GM12878 (cell line): ENCODE results near the gene ATG13. TPM values are rescaled to one million over a fixed set of nuclear protein-coding genes. Genes with fewer than 3 reads are reported as not detected.

Source experiments
- ATAC-seq: fragments of 200-7000 bp; cut with Tn5 transposase; 3 replicates; pipeline ENCODE4 v1.9.1; 2020; ENCODE audit warnings: mild to moderate bottlenecking, moderate library complexity
- BruUV-seq: library from RNA; stranded (reverse); fragments of 400-500 nt; replicated peaks from 2 replicates; lab custom pipeline; 2021; lab: Mats Ljungman, UMichigan
- CTCF ChIA-PET: fragments of 300-600 bp; sonication (Branson Sonifier 250); formaldehyde crosslinking; extraction: SDS; loops from one replicate; lab custom pipeline; 2021; ENCODE audit warnings: inconsistent platforms; lab: Yijun Ruan, JAX
- POLR2A ChIA-PET: fragments of 350-600 bp; formaldehyde crosslinking; extraction: SDS; loops from one replicate; lab custom pipeline; 2021; ENCODE audit warnings: inconsistent platforms; lab: Charles Lee
- RAD21 ChIA-PET: fragments of 300-600 bp; sonication (Branson Sonifier 250); formaldehyde crosslinking; loops from one replicate; lab custom pipeline; 2023; ENCODE audit warnings: antibody characterized with exemption; ENCODE audit not compliant: unreplicated experiment; lab: Charles Lee
- SMC1A ChIA-PET: fragments of 300-600 bp; sonication (Branson Sonifier 250); formaldehyde crosslinking; loops from one replicate; lab custom pipeline; 2023; ENCODE audit not compliant: unreplicated experiment, uncharacterized antibody; lab: Charles Lee
- DNase-seq: peaks from one replicate; pipeline ENCODE4 v3.0.0-alpha.2; 2011; ENCODE audit warnings: low read depth, low spot score
- FAIRE-seq: peaks from 3 replicates; lab custom pipeline; 2011; peaks lifted over from hg19 to GRCh38; lab: Jason Lieb, UNC
- H2AFZ ChIP-seq: 2 replicates; pipeline ENCODE4 v1.6.0; 2011; ENCODE audit warnings: low read depth, low read length, control low read depth; ENCODE audit not compliant: control insufficient read depth
- H3K27ac ChIP-seq: 2 replicates; pipeline ENCODE4 v1.5.1; 2011; ENCODE audit warnings: control low read depth; ENCODE audit not compliant: control insufficient read depth, insufficient read depth
- H3K27me3 ChIP-seq, 2 experiments: replicated peaks in 1 of 2; 2 replicates each; pipeline versions ENCODE4 v1.6.0 to v1.6.1; 2011; ENCODE audit warnings: low read length in 1 of 2; ENCODE audit not compliant: control insufficient read depth in 2 of 2, insufficient read depth in 2 of 2
- H3K36me3 ChIP-seq, 2 experiments: 2 replicates each; pipeline ENCODE4 v1.5.1; 2011; ENCODE audit warnings: low read length in 1 of 2; ENCODE audit not compliant: control insufficient read depth in 2 of 2, insufficient read depth in 2 of 2
- H3K4me1 ChIP-seq: 2 replicates; pipeline ENCODE4 v1.6.1; 2011; ENCODE audit warnings: mild to moderate bottlenecking, low read length, moderate library complexity, mixed read lengths; ENCODE audit not compliant: control insufficient read depth, insufficient read depth
- H3K4me2 ChIP-seq: 2 replicates; pipeline ENCODE4 v1.6.0; 2011; ENCODE audit warnings: control low read depth; ENCODE audit not compliant: control insufficient read depth, insufficient read depth
- H3K4me3 ChIP-seq: fragments of 200-600 bp; sonication (generic); 2 replicates; pipeline ENCODE4 v1.5.1; 2016
- H3K79me2 ChIP-seq: 2 replicates; pipeline ENCODE4 v1.6.0; 2011; ENCODE audit warnings: low read length; ENCODE audit not compliant: control insufficient read depth, insufficient read depth
- H3K9ac ChIP-seq: 2 replicates; pipeline ENCODE4 v1.8.0; 2011; ENCODE audit warnings: low read length, control low read depth, mixed read lengths; ENCODE audit not compliant: control insufficient read depth, insufficient read depth
- H3K9me3 ChIP-seq: replicated peaks from 3 replicates; pipeline ENCODE4 v1.5.1; 2011; ENCODE audit warnings: mild to moderate bottlenecking, low read length; ENCODE audit not compliant: control insufficient read depth, insufficient read depth
- H4K20me1 ChIP-seq: 2 replicates; pipeline ENCODE4 v1.6.0; 2011; ENCODE audit not compliant: control insufficient read depth, insufficient read depth
- BCL11A ChIP-seq: IDR thresholded peaks from 2 replicates; pipeline ENCODE4 v1.6.1; 2011; ENCODE audit warnings: low read depth, low read length
- CHD1 ChIP-seq: IDR thresholded peaks from 2 replicates; pipeline ENCODE4 v1.6.1; 2012; ENCODE audit warnings: low read depth, low read length, improper control_type of control experiment
- EED ChIP-seq: sonication (generic); IDR thresholded peaks from 2 replicates; pipeline ENCODE4 v1.6.1; 2016; ENCODE audit warnings: antibody characterized with exemption, low read depth
- NR2C1 ChIP-seq: fragments of 450-650 bp; IDR thresholded peaks from 2 replicates; pipeline ENCODE4 v1.6.1; 2017; ENCODE audit warnings: antibody characterized with exemption, mild to moderate bottlenecking, moderate library complexity
- PRDM15 ChIP-seq: fragments of 450-650 bp; formaldehyde crosslinking; IDR thresholded peaks from 2 replicates; pipeline ENCODE4 v1.4.0; 2020; ENCODE audit warnings: mild to moderate bottlenecking, moderate library complexity
- RAD21 ChIP-seq: IDR thresholded peaks from 2 replicates; pipeline ENCODE4 v1.6.1; 2011; ENCODE audit warnings: mild to moderate bottlenecking, low read depth, low read length, moderate library complexity; ENCODE audit not compliant: insufficient read depth
- RUNX3 ChIP-seq: IDR thresholded peaks from 2 replicates; pipeline ENCODE4 v1.6.1; 2012; ENCODE audit warnings: low read length, inconsistent platforms
- SIN3A ChIP-seq: IDR thresholded peaks from 2 replicates; pipeline ENCODE4 v1.6.1; 2012; ENCODE audit warnings: low read depth, low read length, improper control_type of control experiment
- WGBS: methylation state at CpG from one replicate; pipeline ENCODE4 v1.1.6; 2016; ENCODE audit warnings: low lambda C conversion rate; ENCODE audit not compliant: insufficient replicate concordance, insufficient coverage; ENCODE audit errors: missing lambda C conversion rate; 5-methylcytosine and 5-hydroxymethylcytosine counted together
- in situ Hi-C: fragments of 300-500 bp; cut with MboI; formaldehyde crosslinking; loops from 9 replicates; pipeline ENCODE4 v1.14.3; 2018; ENCODE audit warnings: mixed read lengths
- intact Hi-C: fragments of 100-400 bp; cut with micrococcal nuclease; formaldehyde crosslinking; loops from one replicate; pipeline ENCODE4 v1.14.2; 2022; ENCODE audit not compliant: unreplicated experiment
- polyA plus RNA-seq, 11 experiments: library from polyadenylated mRNA; depleted of rRNA in 4 of 11; unstranded in 6 of 11; stranded (reverse) in 5 of 11; fragments of >200 nt; fragmentation: Nextera tagmentation in 4 of 11; fragmentation: Illumina TruSeq in 1 of 11; extraction: Ambion mirVana in 4 of 11; extraction: Trizol in 1 of 11; gene quantifications; 1 replicate in 1 of 11; 2 replicates in 10 of 11; pipeline versions ENCODE4 v1.2.1 to v1.2.3, GENCODE V29; 2011 to 2016; ENCODE audit warnings: inconsistent platforms in 2 of 11, missing spikeins in 2 of 11, low read depth in 1 of 11
- total RNA-seq, 4 experiments: library from RNA; depleted of rRNA in 3 of 4; stranded (reverse); fragments of >200 nt in 3 of 4; fragmentation: Illumina TruSeq in 1 of 4; extraction: Trizol in 1 of 4; gene quantifications; 2 replicates each; pipeline versions ENCODE4 v1.2.1 to v1.2.3, GENCODE V29; 2013 to 2021
- TF ChIP-seq, protein P1 (sequence below): fragments of 450-650 bp; IDR thresholded peaks from 2 replicates; pipeline ENCODE4 v1.6.1; 2017; ENCODE audit warnings: mild to moderate bottlenecking, moderate library complexity

Gene ATG13
- total and polyA plus RNA-seq, 10 of the 15 experiments (the other 5 are each of a cell fraction or from before 2014, with no cell fraction given) = 10.9 to 61.6 (median 50.9) TPM

DNA sequence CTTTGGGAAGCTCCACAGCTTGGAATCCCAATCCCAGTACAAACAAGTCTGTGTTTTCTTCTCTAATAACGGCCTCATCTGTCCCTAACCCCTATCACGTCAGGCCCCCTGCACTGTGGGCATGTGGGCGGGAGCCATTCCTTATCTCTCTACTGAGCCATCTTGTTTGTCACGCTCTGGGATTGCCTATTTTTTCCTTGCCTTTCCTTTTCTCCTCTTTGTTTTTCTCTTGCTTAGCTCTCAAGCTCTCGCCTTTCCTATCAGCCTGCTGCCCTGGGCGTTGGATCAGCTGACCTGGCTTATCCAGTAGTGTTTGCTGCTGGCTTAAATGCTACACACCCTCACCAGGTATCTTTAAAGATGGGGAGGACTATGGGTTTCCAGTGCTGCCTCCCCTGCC, 47.3 kb downstream of the ATG13 start:
- H3K9me3 ChIP-seq = no peaks in the 10 kb centered on the region
- FAIRE-seq (no peak), ATAC-seq (no peak), DNase-seq (no peak)
- H3K4me2 ChIP-seq = no peak overlapping the region
- 74% methylated on average over 6 of the region's 6 CpGs for whole genome bisulfite sequencing
- intact Hi-C loops (no loop called here), in situ Hi-C loops (no loop called here)
- H3K36me3 ChIP-seq = peaks cover 11 to 30% of the 10 kb centered on the region in 2 experiments
- no peak overlapping the region for H3K27ac ChIP-seq
- ChIA-PET CTCF (no interaction called here), POLR2A (no interaction called here), SMC1A (no interaction called here), RAD21 (no interaction called here)
- no peaks in the 10 kb centered on the region for H3K4me1 ChIP-seq
- H2AFZ ChIP-seq = no peak overlapping the region
- TF ChIP-seq, protein P1, sequence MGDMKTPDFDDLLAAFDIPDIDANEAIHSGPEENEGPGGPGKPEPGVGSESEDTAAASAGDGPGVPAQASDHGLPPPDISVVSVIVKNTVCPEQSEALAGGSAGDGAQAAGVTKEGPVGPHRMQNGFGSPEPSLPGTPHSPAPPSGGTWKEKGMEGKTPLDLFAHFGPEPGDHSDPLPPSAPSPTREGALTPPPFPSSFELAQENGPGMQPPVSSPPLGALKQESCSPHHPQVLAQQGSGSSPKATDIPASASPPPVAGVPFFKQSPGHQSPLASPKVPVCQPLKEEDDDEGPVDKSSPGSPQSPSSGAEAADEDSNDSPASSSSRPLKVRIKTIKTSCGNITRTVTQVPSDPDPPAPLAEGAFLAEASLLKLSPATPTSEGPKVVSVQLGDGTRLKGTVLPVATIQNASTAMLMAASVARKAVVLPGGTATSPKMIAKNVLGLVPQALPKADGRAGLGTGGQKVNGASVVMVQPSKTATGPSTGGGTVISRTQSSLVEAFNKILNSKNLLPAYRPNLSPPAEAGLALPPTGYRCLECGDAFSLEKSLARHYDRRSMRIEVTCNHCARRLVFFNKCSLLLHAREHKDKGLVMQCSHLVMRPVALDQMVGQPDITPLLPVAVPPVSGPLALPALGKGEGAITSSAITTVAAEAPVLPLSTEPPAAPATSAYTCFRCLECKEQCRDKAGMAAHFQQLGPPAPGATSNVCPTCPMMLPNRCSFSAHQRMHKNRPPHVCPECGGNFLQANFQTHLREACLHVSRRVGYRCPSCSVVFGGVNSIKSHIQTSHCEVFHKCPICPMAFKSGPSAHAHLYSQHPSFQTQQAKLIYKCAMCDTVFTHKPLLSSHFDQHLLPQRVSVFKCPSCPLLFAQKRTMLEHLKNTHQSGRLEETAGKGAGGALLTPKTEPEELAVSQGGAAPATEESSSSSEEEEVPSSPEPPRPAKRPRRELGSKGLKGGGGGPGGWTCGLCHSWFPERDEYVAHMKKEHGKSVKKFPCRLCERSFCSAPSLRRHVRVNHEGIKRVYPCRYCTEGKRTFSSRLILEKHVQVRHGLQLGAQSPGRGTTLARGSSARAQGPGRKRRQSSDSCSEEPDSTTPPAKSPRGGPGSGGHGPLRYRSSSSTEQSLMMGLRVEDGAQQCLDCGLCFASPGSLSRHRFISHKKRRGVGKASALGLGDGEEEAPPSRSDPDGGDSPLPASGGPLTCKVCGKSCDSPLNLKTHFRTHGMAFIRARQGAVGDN = no peak
- TF ChIP-seq CHD1 (no peak), RAD21 (no peak)
- no peak overlapping the region for H3K9ac ChIP-seq
- no peak overlapping the region for H3K4me3 ChIP-seq
- H3K79me2 ChIP-seq = no peaks in the 10 kb centered on the region
- no peaks in the 10 kb centered on the region for H4K20me1 ChIP-seq
- H3K27me3 ChIP-seq = no peaks in the 10 kb centered on the region
- BruUV-seq = no TSS peak

DNA sequence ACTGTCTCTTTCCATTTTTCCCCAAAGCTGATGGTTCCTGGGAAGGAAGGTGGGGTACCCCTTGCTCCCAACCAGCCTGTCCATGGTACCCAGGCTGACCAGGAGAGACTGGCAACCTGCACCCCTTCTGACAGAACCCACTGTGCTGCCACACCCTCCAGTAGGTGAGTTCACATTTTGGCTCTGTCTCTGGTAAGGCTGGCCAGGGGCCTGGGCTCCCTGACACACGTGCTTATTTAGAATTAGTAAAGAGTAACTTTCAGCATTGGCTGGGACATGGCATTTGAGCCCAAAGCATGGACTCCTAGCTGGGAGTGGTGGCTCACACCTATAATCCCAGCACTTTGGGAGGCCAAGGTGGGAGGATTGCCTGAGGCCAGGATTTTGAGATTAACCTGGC, 48.0 kb downstream of the ATG13 start:
- no peak overlapping the region for H3K4me2 ChIP-seq
- no peak for FAIRE-seq
- intact Hi-C loops (no loop called here), in situ Hi-C loops (no loop called here)
- no peak overlapping the region for H3K27ac ChIP-seq
- SMC1A ChIA-PET = no interaction called here
- H3K27me3 ChIP-seq = no peaks in the 10 kb centered on the region
- ATAC-seq = no peak
- CTCF ChIA-PET = no interaction called here
- no peak overlapping the region for H2AFZ ChIP-seq
- H4K20me1 ChIP-seq = no peaks in the 10 kb centered on the region
- no peaks in the 10 kb centered on the region for H3K4me1 ChIP-seq
- no peaks in the 10 kb centered on the region for H3K9me3 ChIP-seq
- RAD21 ChIA-PET = no interaction called here
- peaks cover 11 to 30% of the 10 kb centered on the region in 2 experiments for H3K36me3 ChIP-seq
- no peak for DNase-seq
- BruUV-seq = no TSS peak
- H3K79me2 ChIP-seq = no peaks in the 10 kb centered on the region
- no peak overlapping the region for H3K9ac ChIP-seq
- POLR2A ChIA-PET = no interaction called here
- TF ChIP-seq SIN3A (no peak), BCL11A (no peak), PRDM15 (CRISPR knock-in tag) (no peak), RUNX3 (no peak), EED (no peak), NR2C1 (no peak)
- TF ChIP-seq, all 136 proteins: peak for 0
- WGBS = 100% methylated on average over 1 of the region's 1 CpG
- H3K4me3 ChIP-seq = no peak overlapping the region
